ENCODE results near the gene SHISAL2B.
A peak's percentile ranks its signal among the peaks of the same experiment; 100 is the strongest.
"Not testable (repeated sequence)": the region's sequence is repeated elsewhere in the genome, so short reads cannot be mapped to it uniquely, and the experiment has no call there.

The SHISAL2B gene

DNA sequence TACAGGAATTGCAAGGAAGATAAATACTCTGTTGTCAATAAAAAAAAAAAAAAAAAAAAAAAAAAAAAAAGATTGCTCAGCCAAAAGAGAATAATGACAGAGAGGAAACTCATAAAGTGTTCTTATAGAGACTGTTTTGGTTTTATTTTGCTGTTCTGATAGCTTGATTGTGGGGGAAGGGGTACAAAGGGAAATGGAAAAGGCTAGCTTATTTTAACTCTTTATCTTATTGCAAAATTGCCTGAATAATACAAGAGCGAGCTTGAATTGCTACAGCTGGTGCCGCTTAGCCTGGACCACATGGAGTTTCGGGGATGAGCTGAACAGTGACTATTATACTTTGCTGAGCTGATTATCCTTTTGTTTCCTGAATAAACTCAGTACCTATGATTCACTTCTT, 31.0 kb upstream of the SHISAL2B start:
- H3K27ac ChIP-seq: no peak overlapping the region
- no peak for TF ChIP-seq CTCF (conservative IDR thresholded peaks at IDR 0.05)

- not testable (repeated sequence) for H3K27ac ChIP-seq
Observed at GRCh38 chr5:64663181-64663580, 27.1 kb upstream of the SHISAL2B start.

- no peak for TF ChIP-seq CTCF (conservative IDR thresholded peaks at IDR 0.05)
- peak overlapping the region; percentile 25; the same call in 1 of the 2 replicates for H3K27ac ChIP-seq
Observed at GRCh38 chr5:64665243-64665642, 25.1 kb upstream of the SHISAL2B start.

DNA sequence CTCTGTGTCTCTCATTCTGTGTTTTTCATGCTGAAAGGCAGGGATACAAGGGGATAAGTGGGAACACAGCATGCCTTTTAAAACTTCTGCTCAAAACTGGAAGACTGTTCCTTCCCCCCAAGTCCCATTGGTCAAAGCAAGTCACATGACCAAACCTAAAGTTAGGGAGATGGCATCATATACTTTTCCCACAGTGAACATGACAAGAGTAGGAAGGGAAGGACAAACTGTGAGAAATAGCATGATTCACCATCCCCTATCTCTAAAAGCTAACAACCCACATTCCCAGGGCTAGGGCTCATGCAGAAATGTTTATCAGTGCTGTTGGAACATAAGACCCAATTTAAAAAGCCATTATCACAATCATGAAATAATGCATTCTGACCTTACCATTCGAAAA, 24.2 kb upstream of the SHISAL2B start:
- no peak for TF ChIP-seq CTCF (conservative IDR thresholded peaks at IDR 0.05)
- peak overlapping the region; percentile 25; the same call in 1 of the 2 replicates for H3K27ac ChIP-seq

DNA sequence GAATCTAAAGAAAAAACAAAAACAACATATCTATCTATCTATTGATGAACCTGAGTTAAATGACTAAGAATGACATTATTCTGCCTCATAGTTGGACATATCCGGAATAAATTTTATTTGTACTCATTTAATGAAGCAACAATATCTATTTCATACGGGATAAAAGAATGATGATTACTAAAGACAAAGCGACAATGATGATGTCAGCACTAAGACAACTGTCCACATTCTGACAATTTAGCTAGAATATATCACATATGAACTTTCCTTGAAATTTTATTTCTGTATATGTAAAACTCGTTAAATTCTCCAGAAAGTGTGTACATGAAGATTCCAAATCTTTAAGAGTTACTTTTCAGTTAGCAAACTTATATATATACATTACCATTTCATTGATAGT, 23.2 kb upstream of the SHISAL2B start:
- no peak for TF ChIP-seq CTCF (conservative IDR thresholded peaks at IDR 0.05)
- no peak overlapping the region for H3K27ac ChIP-seq

DNA sequence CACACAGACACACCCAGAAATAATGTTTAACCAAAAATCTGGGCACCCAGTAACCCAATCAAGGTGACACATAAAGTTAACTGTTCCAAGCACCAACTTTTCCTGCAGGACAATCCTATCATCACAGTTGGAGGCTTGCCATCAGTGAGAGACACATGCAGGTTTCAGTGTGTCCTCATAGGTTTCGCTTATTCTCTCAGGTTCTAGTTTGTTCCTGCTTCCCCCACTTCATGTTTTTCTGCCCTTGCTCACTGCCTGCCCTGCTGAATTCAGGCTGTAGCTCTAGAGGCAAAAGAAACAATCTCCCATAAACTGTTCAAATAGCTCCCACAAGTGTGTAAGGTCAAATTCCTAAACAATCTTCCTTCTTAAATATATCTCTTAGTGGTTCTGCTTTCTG, 20.0 kb upstream of the SHISAL2B start:
- TF ChIP-seq CTCF (conservative IDR thresholded peaks at IDR 0.05): no peak
- no peak overlapping the region for H3K27ac ChIP-seq

DNA sequence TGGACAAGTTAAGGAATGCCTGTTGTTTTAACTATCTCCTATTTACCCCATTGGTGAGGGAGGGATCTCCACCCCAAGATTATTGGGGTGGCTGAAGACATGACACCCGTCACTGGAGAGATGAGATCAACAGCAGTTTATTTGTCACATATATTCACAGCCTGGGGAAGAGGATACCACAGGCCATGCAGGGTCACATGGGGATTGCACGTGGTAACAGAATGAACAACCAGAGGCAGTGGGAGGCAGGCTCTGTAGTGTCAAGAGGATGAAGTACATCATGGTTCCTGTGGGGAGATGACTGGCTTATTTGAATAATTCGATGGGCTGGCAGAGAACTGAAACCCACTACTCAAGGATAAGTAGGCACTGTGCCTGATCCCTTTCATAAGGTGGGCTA, 18.6 kb upstream of the SHISAL2B start:
- TF ChIP-seq CTCF (conservative IDR thresholded peaks at IDR 0.05): no peak
- H3K27ac ChIP-seq: no peak overlapping the region

- TF ChIP-seq CTCF (conservative IDR thresholded peaks at IDR 0.05): no peak
- no peak overlapping the region for H3K27ac ChIP-seq
Observed at GRCh38 chr5:64678374-64678773, 11.9 kb upstream of the SHISAL2B start.
